HG02852 (cell line): ENCODE measurements around the gene GNAT1.
"Not testable (repeated sequence)": the region's sequence is repeated elsewhere in the genome, so short reads cannot be mapped to it uniquely, and the experiment has no call there.

Source experiments
- ATAC-seq: cut with Tn5 transposase; IDR thresholded peaks from one replicate; pipeline ENCODE4 v1.9.1; 2021; ENCODE audit warnings: mild to moderate bottlenecking, moderate library complexity; ENCODE audit not compliant: unreplicated experiment

Gene GNAT1

DNA sequence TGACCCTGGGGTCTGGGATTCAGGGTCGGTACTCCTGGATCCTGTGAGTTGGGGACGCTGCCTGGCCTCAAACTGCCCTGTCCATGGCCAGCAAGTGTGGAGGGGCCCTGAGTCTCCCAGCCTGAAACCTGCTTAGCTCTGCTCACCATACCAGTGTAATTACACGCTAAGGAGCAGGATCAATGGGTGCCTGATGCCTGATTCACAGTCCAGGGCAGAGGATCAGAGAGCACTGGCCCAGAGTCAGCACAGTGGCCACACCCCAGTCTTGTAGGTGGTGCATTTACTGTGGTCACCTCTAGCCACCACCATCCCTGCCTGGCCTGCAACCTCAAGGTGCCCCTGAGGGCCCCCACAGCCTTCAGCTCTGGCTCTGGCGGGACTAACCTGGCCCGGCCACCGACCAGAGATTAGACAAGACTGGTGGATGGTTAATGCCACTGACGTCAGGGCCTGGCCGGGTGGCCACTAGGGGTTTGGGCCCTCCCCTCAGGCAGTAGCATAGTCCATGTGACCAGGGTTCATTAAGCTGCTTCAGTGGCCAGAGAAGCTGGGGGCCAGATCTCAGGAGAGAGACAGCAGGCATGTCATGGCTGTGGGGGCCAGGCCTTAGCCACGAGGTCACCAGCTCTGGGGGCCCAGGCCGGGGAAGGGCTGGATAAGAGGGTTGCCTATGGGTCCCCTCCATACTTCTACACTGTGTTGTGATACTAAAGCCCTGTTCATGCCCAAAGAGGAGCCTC, 10.3 kb downstream of the GNAT1 start:
- ATAC-seq = no peak

DNA sequence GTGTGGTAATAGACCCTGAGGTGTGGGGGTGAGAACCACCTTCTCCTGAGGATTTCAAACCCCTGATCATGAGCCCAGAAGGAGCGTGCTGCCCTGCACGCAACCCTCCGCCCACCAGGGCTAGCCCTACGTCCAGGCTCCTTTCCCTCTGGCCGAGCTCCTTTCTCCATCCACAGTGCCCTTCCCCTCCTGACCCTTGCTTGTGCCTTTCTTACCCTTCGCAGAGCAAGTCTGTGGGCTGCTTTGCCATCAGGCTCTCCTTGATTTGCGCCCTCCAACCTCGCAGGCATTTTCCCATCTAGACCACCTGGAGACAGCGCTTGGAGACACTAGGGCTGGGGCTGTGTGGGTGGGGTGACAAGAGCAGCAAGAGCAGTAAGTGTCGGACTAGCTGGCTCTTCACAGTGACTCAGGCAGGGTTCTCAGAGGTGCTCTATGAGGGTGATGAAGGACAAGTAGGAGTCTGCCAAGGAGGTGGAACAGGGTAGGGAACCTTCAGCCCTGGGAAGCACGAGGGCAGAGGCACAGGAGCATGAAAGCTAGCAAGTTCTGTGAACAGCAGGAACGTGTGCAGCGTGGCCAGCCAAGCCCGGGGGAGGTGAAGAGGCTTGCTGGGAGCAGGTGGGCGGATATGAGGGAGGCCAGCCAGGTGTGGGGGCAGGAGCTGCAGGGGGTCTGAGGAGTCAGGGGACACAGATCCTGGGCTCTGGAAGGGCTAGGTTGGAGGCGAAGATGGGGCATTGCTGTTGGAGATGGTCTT, 11.1 kb downstream of the GNAT1 start:
- ATAC-seq = no peak

DNA sequence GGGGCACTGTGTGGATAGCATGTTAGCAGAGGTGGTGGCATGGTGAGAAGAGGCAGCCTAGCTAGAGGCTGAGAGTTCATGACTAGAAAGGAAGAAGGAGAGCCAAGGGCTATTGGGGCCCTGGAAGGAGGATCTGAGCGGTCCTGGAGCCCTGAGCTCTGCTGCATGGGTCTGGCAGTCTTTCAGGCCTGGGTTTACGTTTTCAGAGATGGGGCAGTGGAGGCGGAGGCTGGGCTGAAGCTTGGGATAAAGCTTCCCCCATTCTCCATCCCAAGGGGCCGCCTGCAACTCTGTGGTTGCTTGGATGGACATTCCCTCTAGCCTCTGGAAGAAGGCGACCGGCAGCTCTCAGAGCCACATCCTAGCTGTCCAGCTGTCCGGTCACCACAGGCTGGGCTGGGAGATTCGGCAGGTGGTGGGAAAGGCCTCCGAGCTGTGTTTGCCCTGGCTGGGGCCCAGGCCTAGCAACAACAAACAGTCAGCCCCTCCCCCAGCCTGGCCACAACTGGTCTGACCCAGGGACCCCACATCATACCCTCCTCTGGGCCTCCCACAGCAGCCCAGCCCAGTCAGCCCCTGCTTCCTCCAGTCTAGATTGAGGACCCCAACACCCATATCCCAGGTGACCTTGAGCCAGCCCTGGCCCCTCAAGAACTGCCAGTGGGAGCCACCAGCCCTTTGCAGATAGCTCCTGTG, 11.9 kb downstream of the GNAT1 start:
- ATAC-seq = no peak

DNA sequence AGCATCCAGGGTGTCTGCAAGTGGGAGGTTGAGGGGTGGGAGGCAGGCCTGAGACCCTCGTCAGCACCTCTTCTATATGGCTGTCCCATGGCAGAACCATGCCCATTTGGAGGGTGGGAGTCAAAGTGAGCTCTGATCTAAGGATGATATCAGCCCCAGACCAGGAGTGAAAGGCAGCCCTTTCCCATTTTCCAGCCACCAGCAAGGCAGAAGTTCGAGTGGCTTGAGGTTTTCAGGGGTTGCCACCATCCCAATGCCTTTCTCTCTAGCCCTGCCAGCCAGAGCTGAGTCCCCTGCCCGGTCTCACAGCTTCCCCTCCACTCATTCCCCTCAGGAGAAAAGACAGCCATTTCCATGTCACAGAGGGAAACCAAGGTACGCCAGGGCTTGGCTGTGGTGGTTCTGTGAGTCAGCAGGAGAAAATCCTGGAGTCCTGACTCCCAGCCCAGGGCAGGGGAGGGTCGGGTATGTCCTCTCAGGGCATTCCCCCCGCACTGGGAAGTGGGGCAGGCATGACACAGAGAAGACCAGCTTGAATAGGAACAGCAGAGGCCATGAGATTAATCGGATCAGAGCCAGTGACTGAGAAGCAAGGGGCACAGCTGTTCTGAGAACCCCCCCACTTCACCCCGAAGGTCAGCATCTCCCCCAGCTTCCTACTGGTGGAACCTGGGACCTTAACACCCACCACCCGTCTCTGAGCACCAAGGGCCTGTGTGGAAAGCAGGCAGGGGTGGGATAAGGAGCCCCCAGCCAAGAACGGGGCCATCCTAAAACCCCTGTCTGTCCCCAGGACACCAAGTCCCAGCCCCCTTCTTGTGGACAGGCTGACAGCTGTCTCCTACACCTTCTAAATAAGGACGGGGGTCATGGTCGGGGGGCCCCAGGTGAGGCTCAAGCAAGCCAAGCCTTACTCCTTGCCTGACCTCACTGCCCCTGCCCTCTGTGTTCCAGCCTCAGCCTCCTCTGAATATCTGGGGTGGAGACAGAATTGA, 12.7 kb downstream of the GNAT1 start:
- no peak for ATAC-seq

DNA sequence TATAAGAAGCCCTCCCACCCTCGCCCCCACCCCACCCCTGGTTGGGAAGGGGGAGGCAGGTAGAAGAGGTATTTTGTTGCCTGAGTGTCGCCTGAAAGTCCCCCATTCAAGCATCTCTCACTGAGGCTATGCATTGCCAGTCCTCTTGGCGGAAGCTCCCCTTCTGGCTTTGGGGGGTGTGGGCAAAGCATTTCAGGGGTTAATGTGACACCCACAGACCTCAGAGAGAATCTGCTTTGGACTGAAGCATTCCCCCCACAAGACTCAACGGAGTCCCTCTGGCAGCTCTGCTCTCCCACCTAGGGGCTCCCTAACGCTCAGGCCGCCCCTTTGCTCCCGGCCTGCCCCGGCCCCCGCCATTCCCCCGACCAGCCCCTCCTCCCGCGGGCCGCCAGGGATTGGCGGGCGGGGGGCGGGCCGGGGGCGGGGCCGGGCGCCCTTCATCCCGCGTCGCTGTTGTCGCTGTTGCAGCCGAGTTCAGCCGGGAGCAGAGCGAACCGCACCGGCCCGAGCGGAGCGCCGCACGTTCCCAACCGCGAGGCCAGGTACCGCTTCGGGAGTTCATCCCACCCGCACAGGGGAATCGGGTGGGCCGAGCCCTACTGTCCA, 13.5 kb downstream of the GNAT1 start, which contains the start of gene SLC38A3:
Gene SLC38A3 (plus strand): TSS at position 468 of the 609 bp plus-strand sequence. CDS start 8,929 bp downstream, outside the sequence.
- ATAC-seq = no peak

DNA sequence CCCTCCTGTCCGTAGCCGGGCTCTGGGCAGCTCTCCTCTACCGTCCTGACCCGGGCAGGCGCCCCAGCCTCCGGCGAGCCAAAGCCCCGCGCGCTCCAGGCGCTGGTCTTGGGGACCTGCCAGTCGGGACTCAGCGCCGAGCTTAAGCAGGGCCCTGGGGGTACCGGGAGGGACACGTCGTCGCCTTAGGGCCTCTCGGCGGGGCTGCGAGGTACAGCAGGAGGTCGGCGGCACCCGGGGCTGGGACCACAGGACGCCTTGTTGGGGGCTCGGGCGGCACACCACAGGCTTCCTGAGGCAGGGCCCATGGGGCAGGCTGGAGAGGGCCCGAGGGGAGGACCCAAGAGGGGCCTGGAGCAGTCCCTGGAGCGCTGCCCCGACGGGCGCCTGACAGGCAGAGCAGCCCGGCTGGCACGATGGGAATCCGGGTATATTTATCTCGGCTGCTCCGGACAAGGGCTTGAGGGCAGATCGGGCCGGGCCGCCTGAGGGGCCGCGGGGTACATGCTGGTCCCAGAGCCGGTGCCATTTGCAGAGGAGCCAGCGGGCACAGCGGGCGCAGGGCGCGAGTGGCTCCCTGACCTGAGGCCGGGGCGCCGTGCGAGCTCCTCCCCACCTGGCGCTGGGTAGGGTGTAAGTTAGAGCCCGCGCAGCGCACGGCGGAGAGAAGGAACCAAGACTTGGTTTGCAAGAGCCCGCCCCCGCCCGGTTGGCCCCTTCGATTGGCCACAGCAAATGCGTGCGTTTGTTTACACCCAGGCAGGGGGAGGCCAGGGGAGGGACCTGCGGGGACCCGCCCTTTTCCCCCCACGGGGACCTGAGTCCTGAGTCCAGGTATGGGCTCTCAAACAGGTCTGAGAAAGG, 14.2 kb downstream of the GNAT1 start:
- ATAC-seq = no peak

DNA sequence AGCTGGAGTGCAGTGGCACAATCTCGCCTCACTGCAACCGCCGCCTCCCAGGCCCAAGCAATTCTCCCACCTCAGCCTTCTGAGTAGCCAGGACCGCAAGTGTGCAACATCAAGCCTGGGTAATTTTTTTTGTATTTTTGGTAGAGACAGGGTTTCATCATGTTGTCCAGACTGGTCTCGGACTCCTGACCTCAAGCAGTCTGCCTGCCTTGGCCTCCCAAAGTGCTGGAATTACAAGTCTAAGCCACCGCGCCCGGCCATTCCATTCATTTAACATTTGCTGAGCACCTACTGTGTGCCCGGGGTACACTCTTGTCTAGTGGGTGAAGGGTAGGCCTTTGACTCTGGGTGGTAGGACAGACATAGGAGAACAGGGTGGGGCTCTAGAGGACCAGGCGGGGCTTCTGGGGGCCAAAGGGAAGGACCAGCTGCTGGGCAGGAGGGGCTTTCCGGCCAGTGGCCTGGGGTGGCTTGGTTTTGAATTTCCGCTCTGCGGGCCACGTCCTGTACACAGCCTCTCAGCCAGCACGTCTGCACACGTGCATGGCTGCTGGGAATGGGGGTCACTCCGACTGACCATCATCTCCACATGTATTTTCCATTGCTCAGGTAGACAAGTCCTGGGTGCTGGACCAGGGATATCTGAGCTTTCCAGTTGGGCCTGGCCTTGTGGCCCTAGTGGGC, 16.1 kb downstream of the GNAT1 start:
- no peak for ATAC-seq

DNA sequence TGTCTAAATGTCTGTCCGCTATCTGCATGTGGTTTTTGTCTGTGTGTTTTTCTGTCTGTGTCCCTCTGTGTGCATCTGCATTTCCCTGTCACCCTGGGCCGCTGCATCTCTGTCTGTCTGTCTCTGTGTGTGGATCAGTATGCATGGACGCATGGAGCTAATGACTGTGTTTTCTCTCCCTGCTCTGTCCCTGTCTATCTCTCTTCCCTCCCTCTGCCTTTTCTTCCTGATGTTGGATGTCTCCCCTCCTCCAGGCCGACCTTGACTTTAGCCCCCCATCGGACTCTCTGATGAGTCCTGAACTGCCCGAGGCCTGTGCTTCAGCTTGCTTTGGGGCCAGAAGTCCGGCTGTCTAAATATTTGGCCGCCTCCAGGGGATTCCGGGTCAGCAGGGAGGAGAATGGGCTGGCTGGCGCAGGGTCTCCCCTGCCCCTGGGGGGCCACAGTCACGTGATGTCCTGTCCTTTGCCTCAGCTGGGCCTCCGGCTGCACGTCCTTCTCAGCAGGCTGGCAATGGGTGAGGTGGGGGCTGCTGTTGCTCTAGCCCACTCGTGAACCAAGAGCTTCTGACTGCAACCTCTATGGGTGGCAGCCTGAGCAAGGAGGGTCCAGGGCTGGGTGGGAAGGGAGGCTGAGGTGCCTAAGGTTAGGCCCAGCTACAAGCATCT, 17.4 kb downstream of the GNAT1 start:
- no peak for ATAC-seq

DNA sequence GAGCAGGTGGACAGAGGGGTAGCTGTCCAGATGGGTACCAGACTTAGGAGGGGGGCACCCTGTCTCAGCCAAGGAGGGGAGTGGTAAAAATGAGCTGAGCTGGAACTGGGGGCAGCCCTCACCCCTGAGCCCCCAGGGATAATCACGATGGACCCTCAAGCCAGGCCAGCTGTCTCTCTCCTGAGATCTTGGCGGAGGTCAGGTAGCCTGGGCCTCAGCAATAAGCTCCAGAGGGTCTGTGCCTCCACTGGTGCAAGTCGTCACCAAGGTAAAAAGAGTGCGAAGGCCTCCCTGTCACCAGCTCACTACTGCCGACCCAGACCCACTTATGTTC, 18.7 kb downstream of the GNAT1 start:
- ATAC-seq = no peak

DNA sequence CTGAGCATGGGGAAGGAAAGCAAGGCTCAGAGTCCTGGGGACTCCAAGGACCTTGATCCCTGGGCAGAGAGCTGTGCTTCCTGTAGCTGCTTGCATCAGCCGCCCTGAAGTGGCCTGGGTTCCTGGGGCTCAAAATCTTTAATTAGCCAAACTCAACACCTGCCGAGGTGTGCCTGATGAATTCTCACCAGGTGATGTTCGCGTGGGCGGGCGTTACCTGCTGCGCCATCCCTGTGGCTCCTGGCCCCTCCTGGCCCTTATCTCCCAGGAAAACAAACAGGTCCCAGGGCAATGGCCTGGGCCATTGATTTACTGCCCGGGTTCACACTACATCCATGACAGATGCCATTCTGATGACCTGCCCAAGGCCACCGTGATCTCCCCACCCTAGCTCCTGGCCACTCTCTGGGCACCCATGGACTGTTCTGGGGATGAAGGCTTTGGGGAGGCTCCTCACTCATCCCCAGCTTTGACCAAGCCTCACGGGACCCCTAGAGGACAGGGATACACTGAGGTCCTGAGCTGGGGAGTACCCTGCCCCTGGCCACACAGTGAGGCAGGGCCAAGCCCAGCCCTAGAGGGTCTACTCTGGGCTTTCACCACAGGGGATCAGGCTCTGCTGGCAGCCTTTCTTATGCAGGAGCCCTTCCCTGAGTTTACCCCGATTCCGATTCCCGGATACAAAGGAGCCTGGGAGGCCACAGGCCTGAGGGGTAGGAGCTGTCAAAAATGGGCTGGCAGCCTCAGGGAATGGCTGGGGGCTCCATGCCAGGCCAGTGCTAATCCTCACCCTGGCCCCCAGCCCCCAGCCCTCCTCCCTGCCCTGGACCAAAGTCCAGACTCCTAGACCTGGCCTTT, 19.3 kb downstream of the GNAT1 start:
- ATAC-seq = no peak

DNA sequence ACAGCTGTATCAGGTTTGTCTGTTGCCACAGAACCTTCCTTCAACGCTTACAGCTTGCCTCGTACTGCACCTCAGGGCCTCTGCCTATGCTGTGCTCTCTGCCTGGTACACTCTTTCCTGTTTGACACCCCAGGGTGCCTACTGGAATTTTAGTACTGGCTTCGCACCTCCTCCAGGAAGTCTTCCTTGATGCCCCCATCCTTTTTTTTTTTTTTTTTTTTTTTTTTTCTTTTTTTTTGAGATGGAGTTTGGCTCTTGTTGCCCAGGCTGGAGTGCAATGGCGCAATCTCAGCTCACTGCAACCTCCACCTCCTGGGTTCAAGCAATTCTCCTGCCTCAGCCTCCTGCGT, 19.9 kb downstream of the GNAT1 start:
- ATAC-seq = not testable (repeated sequence)

DNA sequence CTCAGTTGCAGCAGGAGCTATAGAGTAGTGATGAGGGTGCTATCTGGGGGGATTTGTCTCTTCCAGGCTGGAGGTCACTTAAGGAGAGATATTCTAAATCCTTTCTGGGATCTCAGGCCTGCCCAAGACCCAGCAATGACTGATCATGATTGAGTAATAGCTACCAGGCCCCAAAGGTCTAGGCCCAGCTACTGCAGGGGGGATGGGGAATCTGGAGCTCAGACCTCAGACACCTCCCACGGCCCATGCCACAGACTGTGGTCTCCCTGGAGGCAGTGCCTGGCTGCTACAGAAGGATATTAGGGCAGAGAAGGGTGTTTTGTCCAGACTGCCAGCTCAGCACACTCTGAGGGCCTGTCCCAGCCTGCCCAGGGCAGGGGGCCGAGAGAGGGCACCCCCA, 20.5 kb downstream of the GNAT1 start:
- ATAC-seq = no peak

DNA sequence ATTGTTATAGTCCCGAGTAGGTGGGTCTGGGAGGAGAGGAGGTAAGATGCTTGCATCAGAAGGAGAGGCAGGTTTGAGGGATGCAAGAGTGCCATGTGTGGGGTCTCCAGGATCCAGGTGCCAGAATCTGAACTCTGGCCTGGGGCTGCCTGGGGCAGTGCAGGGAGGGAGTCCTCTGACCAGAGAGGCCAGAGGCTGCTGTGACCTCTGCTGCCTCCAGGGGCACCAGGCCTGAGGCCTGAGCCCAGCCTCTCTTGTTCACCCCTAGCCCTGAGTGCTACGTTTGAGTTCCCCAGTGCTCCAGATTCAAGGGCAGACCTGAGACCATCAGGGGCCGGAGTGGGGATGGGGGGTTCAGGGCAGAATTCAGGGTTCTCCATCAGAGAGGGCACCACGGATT, 21.1 kb downstream of the GNAT1 start:
- no peak for ATAC-seq

DNA sequence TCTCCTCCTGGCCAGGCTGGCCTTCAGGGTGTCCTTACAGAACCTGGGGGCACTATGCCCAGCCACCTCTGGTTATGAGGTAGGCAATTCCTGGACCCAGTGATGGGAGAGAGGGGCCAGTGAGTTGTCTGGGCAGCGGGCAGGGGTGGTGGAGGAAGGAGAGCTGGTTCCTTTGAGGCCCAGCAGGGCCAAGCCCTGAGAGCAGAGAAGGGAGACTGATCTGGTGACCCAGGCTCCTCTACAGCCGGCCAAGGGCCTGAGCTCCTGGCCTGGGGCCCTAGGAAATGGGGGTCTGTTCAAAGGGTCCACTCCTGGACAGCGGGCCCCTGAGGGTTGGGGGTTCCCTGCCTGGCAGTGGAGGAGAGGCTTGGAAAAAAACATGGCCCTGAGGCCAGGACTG, 21.6 kb downstream of the GNAT1 start:
- no peak for ATAC-seq

DNA sequence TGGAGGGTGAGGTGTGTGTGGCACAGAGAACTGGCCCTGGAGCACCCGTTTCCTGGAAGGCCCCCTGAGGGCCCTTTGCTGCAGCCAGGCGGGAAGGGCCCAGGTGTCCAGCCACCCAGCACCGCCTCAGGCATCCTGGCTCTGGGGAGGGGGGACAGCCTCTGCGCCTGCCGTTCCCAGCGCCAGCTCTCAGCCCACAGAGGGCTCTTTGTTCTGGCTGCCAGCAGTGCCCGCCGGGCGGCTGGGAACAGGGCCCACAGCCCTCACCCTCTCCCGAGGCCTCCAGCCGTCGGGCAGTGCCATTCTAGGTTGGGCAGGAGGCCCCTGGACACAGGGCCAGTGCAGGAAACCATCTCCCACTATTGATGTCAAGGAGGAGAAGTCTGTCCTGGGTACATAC, 22.0 kb downstream of the GNAT1 start:
- no peak for ATAC-seq

DNA sequence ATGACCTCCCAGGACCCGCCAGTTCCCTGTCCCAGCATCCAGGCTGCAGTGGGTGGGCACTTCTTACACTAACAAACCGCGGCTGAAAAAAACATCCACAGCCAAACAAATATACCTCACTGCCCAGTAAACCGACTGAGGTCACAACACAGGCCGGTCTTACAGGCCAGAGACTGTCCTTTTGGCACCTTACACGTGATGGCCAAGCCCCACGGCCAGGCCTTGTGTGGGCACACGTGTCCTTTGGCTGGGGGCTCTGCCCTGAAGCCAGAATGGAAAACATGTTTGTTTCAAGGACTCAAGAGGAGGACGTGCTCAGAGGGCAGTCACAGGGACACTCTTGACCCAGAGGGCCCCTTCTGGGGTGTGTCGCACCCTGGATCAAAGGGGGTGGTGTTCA, 23.4 kb downstream of the GNAT1 start:
- ATAC-seq = no peak

DNA sequence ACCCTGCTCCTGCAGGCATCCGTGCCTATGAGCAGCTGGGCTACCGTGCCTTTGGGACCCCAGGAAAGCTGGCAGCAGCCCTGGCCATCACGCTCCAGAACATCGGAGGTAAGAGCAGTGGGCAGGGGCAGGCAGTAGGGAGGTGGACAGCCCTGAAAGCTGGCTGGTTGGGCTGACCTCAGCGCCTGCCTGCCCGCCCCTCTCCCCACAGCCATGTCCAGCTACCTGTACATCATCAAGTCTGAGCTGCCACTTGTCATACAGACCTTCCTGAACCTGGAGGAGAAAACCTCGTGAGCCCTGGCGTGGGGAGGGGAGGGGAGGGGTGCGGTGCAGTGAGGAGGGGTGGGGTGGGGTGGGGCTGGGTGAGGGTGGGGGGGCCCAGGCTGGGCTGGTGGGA, 24.1 kb downstream of the GNAT1 start:
- ATAC-seq = no peak
